Kidney (tissue), 14 donors: ENCODE results near the gene ARHGEF6. TPM values are rescaled to one million over a fixed set of nuclear protein-coding genes. Genes with fewer than 3 reads are reported as not detected.

Experiments
- DNase-seq, 5 donors: peaks; one replicate each; pipeline ENCODE4 v3.0.0-alpha.2; 2013 to 2020
- FAIRE-seq: peaks from 2 replicates; lab custom pipeline; 2012; peaks lifted over from hg19 to GRCh38; lab: Jason Lieb, UNC
- H3K27ac ChIP-seq, 2 donors: one replicate each; pipeline ENCODE4 v1.7.0; 2013; ENCODE audit warnings: low read depth in 2 of 2, low read length in 2 of 2, inconsistent platforms in 1 of 2
- H3K27me3 ChIP-seq: one replicate; pipeline ENCODE4 v1.7.1; 2013; ENCODE audit warnings: low read length, inconsistent platforms; ENCODE audit not compliant: control insufficient read depth, insufficient read depth
- H3K36me3 ChIP-seq, 3 donors: one replicate each; pipeline versions ENCODE4 v1.7.0 to v1.7.1; 2013; ENCODE audit warnings: low read length in 3 of 3, control low read depth in 1 of 3, inconsistent platforms in 1 of 3; ENCODE audit not compliant: insufficient read depth in 3 of 3, control insufficient read depth in 2 of 3
- H3K4me1 ChIP-seq, 3 donors: one replicate each; pipeline versions ENCODE4 v1.7.0 to v1.7.1; 2013; ENCODE audit warnings: low read length in 3 of 3, inconsistent platforms in 1 of 3, low read depth in 1 of 3; ENCODE audit not compliant: control insufficient read depth in 2 of 3, insufficient read depth in 2 of 3
- H3K4me3 ChIP-seq, 3 donors: one replicate each; pipeline versions ENCODE4 v1.7.0 to v1.8.1; 2013; ENCODE audit warnings: low read length in 3 of 3, control low read depth in 1 of 3, inconsistent platforms in 1 of 3
- H3K9ac ChIP-seq, 3 donors: one replicate each; pipeline versions ENCODE4 v1.7.0 to v1.7.1; 2013; ENCODE audit warnings: low read length in 3 of 3, control low read depth in 1 of 3, inconsistent platforms in 1 of 3
- H3K9me3 ChIP-seq, 3 donors: one replicate each; pipeline versions ENCODE4 v1.7.0 to v1.7.1; 2013; ENCODE audit warnings: low read length in 3 of 3, control low read depth in 1 of 3, inconsistent platforms in 1 of 3; ENCODE audit not compliant: control insufficient read depth in 2 of 3, insufficient read depth in 1 of 3
- CTCF ChIP-seq: IDR thresholded peaks from 3 replicates; pipeline ENCODE4 v1.5.1; 2012; ENCODE audit warnings: mild to moderate bottlenecking, moderate library complexity, borderline replicate concordance; ENCODE audit not compliant: insufficient read depth; ENCODE audit errors: extremely low read depth
- intact Hi-C: fragments of 100-400 bp; cut with DNase I; formaldehyde crosslinking; loops from one replicate; pipeline ENCODE4 v1.11.1; 2022
- polyA plus RNA-seq: library from polyadenylated mRNA; stranded (reverse); fragments of 350-450 nt; fragmentation: Illumina TruSeq; extraction: RNeasy Lipid Tissue Mini Kit (QIAGEN cat#74804); gene quantifications from one replicate; pipeline ENCODE4 v1.2.3, GENCODE V29; 2014; ENCODE audit warnings: low read depth, low replicate concordance; ENCODE audit not compliant: insufficient read depth
- total RNA-seq: library from RNA; stranded (reverse); fragmentation: NEBNext Ultra II Directional; extraction: Animal tissue kit (Norgen Biotek cat#: 25700); gene quantifications from one replicate; pipeline ENCODE4 v1.2.1, GENCODE V29; 2021
- donor health status: control.
- donor health status: control.
- donor health status: control.
- donor health status: control.
- donor health status: control.
- donor health status: DM: yes; HTN: yes; CAD: no.
- donor health status: Normal renal cell carcinoma (clear cell type).

Gene ARHGEF6
- total and polyA plus RNA-seq, 2 donors from 2014 or later = 4.1 to 15.8 TPM

- no peak for TF ChIP-seq CTCF
- H3K27me3 ChIP-seq = no peaks in the 10 kb centered on the region
- no peak overlapping the region for H3K27ac ChIP-seq
- no peaks in the 10 kb centered on the region for H3K36me3 ChIP-seq
- H3K4me1 ChIP-seq = no peaks in the 10 kb centered on the region
- H3K4me3 ChIP-seq = no peak overlapping the region
- peak in 1 of 5 donors; percentile 72 for DNase-seq
- H3K9me3 ChIP-seq = peaks cover 0 to 3% (median 0%) of the 10 kb centered on the region in 3 donors
- intact Hi-C loops = no loop called here
- no peak overlapping the region for H3K9ac ChIP-seq
- FAIRE-seq = no peak
These were observed 12.2 kb downstream of the ARHGEF6 start for GRCh38 chrX:136768469-136769084.

GRCh38 chrX:136767104-136767941 is 13.4 kb downstream of the ARHGEF6 start:
- Histone ChIP-seq H3K9ac (no peak overlapping the region), H3K27ac (peak overlapping the region; percentile 32 to 47), H3K9me3 (peaks cover 0 to 3% (median 0%) of the 10 kb centered on the region in 3 donors), H3K36me3 (no peaks in the 10 kb centered on the region), H3K4me1 (no peaks in the 10 kb centered on the region), H3K4me3 (peak overlapping the region in 1 of 3 donors; percentile 55), H3K27me3 (no peaks in the 10 kb centered on the region)
- intact Hi-C loops = no loop called here
- FAIRE-seq (no peak), DNase-seq (peak; percentile 69 to 83 (median 75))
- TF ChIP-seq CTCF = no peak

- H3K36me3 ChIP-seq = no peaks in the 10 kb centered on the region
- no peaks in the 10 kb centered on the region for H3K4me1 ChIP-seq
- H3K4me3 ChIP-seq = peak overlapping the region; percentile 20 to 55 (median 24)
- H3K9ac ChIP-seq = no peak overlapping the region
- DNase-seq = peak in 2 of 5 donors; percentile 11 to 74
- intact Hi-C loops = no loop called here
- peaks cover 0 to 3% (median 0%) of the 10 kb centered on the region in 3 donors for H3K9me3 ChIP-seq
- TF ChIP-seq CTCF = no peak
- H3K27me3 ChIP-seq = no peaks in the 10 kb centered on the region
- peak overlapping the region; percentile 32 to 47 for H3K27ac ChIP-seq
- FAIRE-seq = no peak
These were observed 14.0 kb downstream of the ARHGEF6 start for GRCh38 chrX:136766785-136767103.
